Ovary (tissue), 3 donors: Measurements from ENCODE around the gene KCNQ4.

Source experiments
- CTCF ChIP-seq, 3 donors: fragments of 450-650 bp in 2 of 3; fragments of 200-600 bp in 1 of 3; IDR thresholded peaks; one replicate each; pipeline versions ENCODE4 v1.5.1 to v1.8.0; 2016 to 2022; ENCODE audit warnings: antibody characterized with exemption in 3 of 3, mild to moderate bottlenecking in 1 of 3
- POLR2A ChIP-seq: fragments of 450-650 bp; IDR thresholded peaks from one replicate; pipeline ENCODE4 v1.6.1; 2017; ENCODE audit warnings: antibody characterized with exemption, mild to moderate bottlenecking, moderate library complexity
- donor health status: DM: no; HTN: no; CAD: no.

GRCh38 chr1:40801742-40802077 lies 18.1 kb downstream of the KCNQ4 start:
- TF ChIP-seq POLR2A: no peak
- TF ChIP-seq CTCF (IDR thresholded peaks at IDR 0.05): no peak
